ENCODE data around the gene PIWIL4. TPM values are rescaled to one million over a fixed set of nuclear protein-coding genes. Genes with fewer than 3 reads are reported as not detected.

The PIWIL4 gene
- total RNA-seq, 2 experiments from 2014 or later = 0.29 to 0.90 TPM

GRCh38 chr11:94536386-94536785 lies 30.8 kb upstream of the PIWIL4 start:
- Mint-ChIP-seq H3K9me3 (no peaks in the 10 kb centered on the region), H3K27me3 (peaks cover 33% of the 10 kb centered on the region), H3K4me3 (no peak overlapping the region), H3K27ac (no peak overlapping the region), H3K4me1 (ENCODE audit: low read depth) (no peaks in the 10 kb centered on the region), H3K36me3 (no peaks in the 10 kb centered on the region)
- ChIA-PET POLR2A (no interaction called here), CTCF (interaction anchor here (1.1 kb wide), 1 partner anchor 17 kb away, joined by 3 read pairs; no protein-coding TSS in a partner anchor)
- intact Hi-C loops (cut with micrococcal nuclease) = no loop called here
- DNase-seq = no peak

- Mint-ChIP-seq H3K4me3 (no peak overlapping the region), H3K36me3 (no peaks in the 10 kb centered on the region), H3K27me3 (peaks cover 30% of the 10 kb centered on the region), H3K27ac (no peak overlapping the region), H3K4me1 (ENCODE audit: low read depth) (no peaks in the 10 kb centered on the region), H3K9me3 (no peaks in the 10 kb centered on the region)
- ChIA-PET CTCF (interaction anchor here (0.8 to 1.1 kb wide), 2 partner anchors 17 to 18 kb away, joined by 3 read pairs; no protein-coding TSS in a partner anchor), POLR2A (no interaction called here)
- DNase-seq = no peak
- intact Hi-C loops (cut with micrococcal nuclease) = no loop called here
Observed at GRCh38 chr11:94537031-94537600, 30.1 kb upstream of the PIWIL4 start.

GRCh38 chr11:94539420-94539819 lies 27.7 kb upstream of the PIWIL4 start:
- POLR2A ChIA-PET = no interaction called here
- Mint-ChIP-seq H3K27ac (no peak overlapping the region), H3K9me3 (no peaks in the 10 kb centered on the region), H3K27me3 (peaks cover 20% of the 10 kb centered on the region), H3K4me1 (ENCODE audit: low read depth) (peaks cover 10% of the 10 kb centered on the region), H3K4me3 (no peak overlapping the region), H3K36me3 (no peaks in the 10 kb centered on the region)
- CTCF ChIA-PET = no interaction called here
- intact Hi-C loops (cut with micrococcal nuclease) = no loop called here
- no peak for DNase-seq

- peak; percentile 83 for DNase-seq
- Mint-ChIP-seq H3K4me3 (peak within 1 kb of the TSS; percentile 99), H3K4me1 (ENCODE audit: low read depth) (peaks cover 35% of the 10 kb centered on the region), H3K27ac (peak within 1 kb of the TSS; percentile 98), H3K9me3 (no peaks in the 10 kb centered on the region), H3K36me3 (peaks cover 4% of the 10 kb centered on the region), H3K27me3 (peaks cover 2% of the 10 kb centered on the region)
- ChIA-PET POLR2A (no interaction called here), CTCF (interaction anchor here (1.1 kb wide), 1 partner anchor 25 kb away, joined by 4 read pairs; no protein-coding TSS in a partner anchor)
- intact Hi-C loops (cut with micrococcal nuclease) = loop anchor here (1.0 to 10.0 kb wide), 6 partner anchors 25 to 803 kb away; partner anchors contain the start of genes ANKRD49, C11orf54, MRE11 and TAF1D
Observed at GRCh38 chr11:94543695-94544645, 23.2 kb upstream of the PIWIL4 start, which contains the start of gene FUT4. TSS of gene FUT4 (plus strand) at chr11:94543921. CDS start at chr11:94544134, 213 bp downstream.

GRCh38 chr11:94544646-94545263 lies 22.4 kb upstream of the PIWIL4 start:
- H3K4me1 Mint-ChIP-seq (ENCODE audit: low read depth) = peaks cover 35% of the 10 kb centered on the region
- DNase-seq = no peak
- peak overlapping the region; percentile 68 for H3K4me3 Mint-ChIP-seq
- H3K27ac Mint-ChIP-seq = no peak overlapping the region
- intact Hi-C loops (cut with micrococcal nuclease) = loop anchor here (5.0 to 10.0 kb wide), 3 partner anchors 330 to 538 kb away; no protein-coding TSS in a partner anchor
- no peaks in the 10 kb centered on the region for H3K9me3 Mint-ChIP-seq
- ChIA-PET POLR2A (no interaction called here), CTCF (interaction anchor here (1.1 kb wide), 1 partner anchor 25 kb away, joined by 4 read pairs; no protein-coding TSS in a partner anchor)
- peaks cover 4% of the 10 kb centered on the region for H3K36me3 Mint-ChIP-seq
- H3K27me3 Mint-ChIP-seq = no peaks in the 10 kb centered on the region

GRCh38 chr11:94545264-94546161 lies 21.7 kb upstream of the PIWIL4 start:
- no peak for DNase-seq
- peaks cover 38% of the 10 kb centered on the region for H3K4me1 Mint-ChIP-seq (ENCODE audit: low read depth)
- intact Hi-C loops (cut with micrococcal nuclease) = loop anchor here (10.0 kb wide), 2 partner anchors 329 to 379 kb away; no protein-coding TSS in a partner anchor
- no peaks in the 10 kb centered on the region for H3K27me3 Mint-ChIP-seq
- H3K36me3 Mint-ChIP-seq = peaks cover 4% of the 10 kb centered on the region
- H3K27ac Mint-ChIP-seq = no peak overlapping the region
- H3K4me3 Mint-ChIP-seq = peak overlapping the region; percentile 68
- ChIA-PET CTCF (interaction anchor here (0.8 kb wide), 1 partner anchor 25 kb away, joined by 3 read pairs; no protein-coding TSS in a partner anchor), POLR2A (no interaction called here)
- no peaks in the 10 kb centered on the region for H3K9me3 Mint-ChIP-seq

GRCh38 chr11:94546162-94546470 lies 21.1 kb upstream of the PIWIL4 start:
- CTCF ChIA-PET = no interaction called here
- intact Hi-C loops (cut with micrococcal nuclease) = loop anchor here (10.0 kb wide), 2 partner anchors 329 to 379 kb away; no protein-coding TSS in a partner anchor

GRCh38 chr11:94546886-94547285 lies 20.3 kb upstream of the PIWIL4 start:
- H3K9me3 Mint-ChIP-seq = no peaks in the 10 kb centered on the region
- intact Hi-C loops (cut with micrococcal nuclease) = loop anchor here (10.0 kb wide), 2 partner anchors 328 to 378 kb away; no protein-coding TSS in a partner anchor
- POLR2A ChIA-PET = no interaction called here
- H3K36me3 Mint-ChIP-seq = peaks cover 4% of the 10 kb centered on the region
- peak overlapping the region; percentile 47 for H3K4me3 Mint-ChIP-seq
- CTCF ChIA-PET = interaction anchor here (0.8 to 1.4 kb wide), 3 partner anchors 18 to 27 kb away, joined by 3 to 4 read pairs (median 3); no protein-coding TSS in a partner anchor
- H3K27me3 Mint-ChIP-seq = no peaks in the 10 kb centered on the region
- DNase-seq = no peak
- no peak overlapping the region for H3K27ac Mint-ChIP-seq
- H3K4me1 Mint-ChIP-seq (ENCODE audit: low read depth) = peaks cover 39% of the 10 kb centered on the region

More at GRCh38 chr11:94546162-94546470, 21.1 kb upstream of the PIWIL4 start:
- Mint-ChIP-seq H3K27ac (no peak overlapping the region), H3K9me3 (no peaks in the 10 kb centered on the region), H3K27me3 (no peaks in the 10 kb centered on the region), H3K36me3 (peaks cover 4% of the 10 kb centered on the region), H3K4me3 (peak overlapping the region; percentile 68), H3K4me1 (ENCODE audit: low read depth) (peaks cover 39% of the 10 kb centered on the region)
- DNase-seq = no peak
- POLR2A ChIA-PET = no interaction called here

GRCh38 chr11:94549146-94549545 lies 18.0 kb upstream of the PIWIL4 start:
- DNase-seq = no peak
- CTCF ChIA-PET = no interaction called here
- Mint-ChIP-seq H3K27ac (no peak overlapping the region), H3K27me3 (no peaks in the 10 kb centered on the region), H3K4me3 (no peak overlapping the region), H3K9me3 (no peaks in the 10 kb centered on the region), H3K4me1 (ENCODE audit: low read depth) (peaks cover 28% of the 10 kb centered on the region), H3K36me3 (peaks cover 4% of the 10 kb centered on the region)
- POLR2A ChIA-PET = no interaction called here
- intact Hi-C loops (cut with micrococcal nuclease) = loop anchor here (10.0 kb wide), 2 partner anchors 326 to 376 kb away; no protein-coding TSS in a partner anchor

- ChIA-PET POLR2A (interaction anchor here (0.7 kb wide), 1 partner anchor 92 kb away, joined by 3 read pairs; no protein-coding TSS in a partner anchor), CTCF (no interaction called here)
- no peak overlapping the region for H3K4me3 Mint-ChIP-seq
- H3K27ac Mint-ChIP-seq = no peak overlapping the region
- DNase-seq = no peak
- no peaks in the 10 kb centered on the region for H3K27me3 Mint-ChIP-seq
- peaks cover 2% of the 10 kb centered on the region for H3K36me3 Mint-ChIP-seq
- intact Hi-C loops (cut with micrococcal nuclease) = no loop called here
- H3K9me3 Mint-ChIP-seq = no peaks in the 10 kb centered on the region
- H3K4me1 Mint-ChIP-seq (ENCODE audit: low read depth) = peaks cover 25% of the 10 kb centered on the region
Observed at GRCh38 chr11:94550513-94550912, 16.7 kb upstream of the PIWIL4 start.

- Mint-ChIP-seq H3K36me3 (no peaks in the 10 kb centered on the region), H3K9me3 (no peaks in the 10 kb centered on the region), H3K4me1 (ENCODE audit: low read depth) (peaks cover 3% of the 10 kb centered on the region), H3K4me3 (no peak overlapping the region), H3K27ac (no peak overlapping the region), H3K27me3 (no peaks in the 10 kb centered on the region)
- ChIA-PET POLR2A (no interaction called here), CTCF (no interaction called here)
- no peak for DNase-seq
- intact Hi-C loops (cut with micrococcal nuclease) = no loop called here
Observed at GRCh38 chr11:94553938-94554337, 13.2 kb upstream of the PIWIL4 start.
